PC-3 (cell line): Measurements from ENCODE around the gene ADGRG3.

Experiments
- CTCF ChIP-seq: fragments of 300-600 bp; sonication (generic); conservative IDR thresholded peaks from 2 replicates; pipeline ENCODE4 v1.5.1; 2017; ENCODE audit warnings: antibody characterized with exemption, low read depth, mild to moderate bottlenecking, low read length
- EZH2 ChIP-seq: fragments of 300-600 bp; sonication (generic); IDR thresholded peaks from one replicate; pipeline ENCODE4 v1.6.1; 2017; ENCODE audit warnings: antibody characterized with exemption, mild to moderate bottlenecking, low read length; ENCODE audit not compliant: unreplicated experiment
- EZH2phosphoT487 ChIP-seq: fragments of 300-600 bp; sonication (generic); IDR thresholded peaks from 2 replicates; pipeline ENCODE4 v1.6.1; 2018; ENCODE audit warnings: mild to moderate bottlenecking, antibody characterized with exemption, low read length, borderline replicate concordance

GRCh38 chr16:57698812-57699405 is 30.8 kb downstream of the ADGRG3 start:
- TF ChIP-seq CTCF (no peak), EZH2 (no peak), EZH2phosphoT487 (no peak)
